NCI-H1694 treated with DMSO at 0.1 percent for 48 hours (cell line): Measurements from ENCODE around the gene SPATA45.
"Not testable (repeated sequence)": the region's sequence is repeated elsewhere in the genome, so short reads cannot be mapped to it uniquely, and the experiment has no call there.

Experiments
- DNase-seq: peaks from one replicate; lab custom pipeline; 2025; lab: John Stamatoyannopoulos, UW

The SPATA45 gene

GRCh38 chr1:212847549-212847948 lies at the start of gene SPATA45:
SPATA45 (minus strand) TSS chr1:212847649; CDS start chr1:212836149, 11,500 bp downstream.
- no peak for DNase-seq

- DNase-seq, result no peak
Observed at GRCh38 chr1:212892108-212892507, 44.7 kb upstream of the SPATA45 start.

GRCh38 chr1:212884592-212884991 lies 37.1 kb upstream of the SPATA45 start:
- DNase-seq, result no peak

GRCh38 chr1:212879947-212880690 lies 32.7 kb upstream of the SPATA45 start:
- no peak for DNase-seq

GRCh38 chr1:212878418-212878817 lies 31.0 kb upstream of the SPATA45 start:
- no peak for DNase-seq

- no peak for DNase-seq
Observed at GRCh38 chr1:212873518-212873917, 26.1 kb upstream of the SPATA45 start.

GRCh38 chr1:212871976-212872375 lies 24.5 kb upstream of the SPATA45 start:
- no peak for DNase-seq

- DNase-seq, result no peak
Observed at GRCh38 chr1:212867192-212867591, 19.7 kb upstream of the SPATA45 start.

GRCh38 chr1:212864201-212864600 lies 16.8 kb upstream of the SPATA45 start:
- no peak for DNase-seq

GRCh38 chr1:212863345-212863744 lies 15.9 kb upstream of the SPATA45 start:
- DNase-seq, result not testable (repeated sequence)

GRCh38 chr1:212862111-212862690 lies 14.8 kb upstream of the SPATA45 start:
- DNase-seq, result no peak

GRCh38 chr1:212860713-212861581 lies 13.5 kb upstream of the SPATA45 start:
- DNase-seq, result no peak

GRCh38 chr1:212858461-212859265 lies 11.2 kb upstream of the SPATA45 start:
- DNase-seq, result no peak

- DNase-seq, result peak; percentile 92
Observed at GRCh38 chr1:212857992-212858460, 10.6 kb upstream of the SPATA45 start, which contains the start of gene FLVCR1. FLVCR1 (plus strand) TSS chr1:212858275; CDS start chr1:212858453, 178 bp downstream.

GRCh38 chr1:212856755-212857154 lies 9.3 kb upstream of the SPATA45 start:
- no peak for DNase-seq

GRCh38 chr1:212853658-212854057 lies 6.2 kb upstream of the SPATA45 start:
- no peak for DNase-seq

GRCh38 chr1:212852105-212852688 lies 4.7 kb upstream of the SPATA45 start:
- no peak for DNase-seq

GRCh38 chr1:212844521-212844920 lies 2.9 kb downstream of the SPATA45 start:
- DNase-seq, result not testable (repeated sequence)

GRCh38 chr1:212838145-212838544 lies 9.3 kb downstream of the SPATA45 start:
- DNase-seq, result no peak

- not testable (repeated sequence) for DNase-seq
Observed at GRCh38 chr1:212833211-212834207, 13.9 kb downstream of the SPATA45 start.
